ENCODE results near the gene BATF.

GRCh38 chr14:75487155-75487671, 35.1 kb upstream of the BATF start:
- TF ChIP-seq, protein P1, sequence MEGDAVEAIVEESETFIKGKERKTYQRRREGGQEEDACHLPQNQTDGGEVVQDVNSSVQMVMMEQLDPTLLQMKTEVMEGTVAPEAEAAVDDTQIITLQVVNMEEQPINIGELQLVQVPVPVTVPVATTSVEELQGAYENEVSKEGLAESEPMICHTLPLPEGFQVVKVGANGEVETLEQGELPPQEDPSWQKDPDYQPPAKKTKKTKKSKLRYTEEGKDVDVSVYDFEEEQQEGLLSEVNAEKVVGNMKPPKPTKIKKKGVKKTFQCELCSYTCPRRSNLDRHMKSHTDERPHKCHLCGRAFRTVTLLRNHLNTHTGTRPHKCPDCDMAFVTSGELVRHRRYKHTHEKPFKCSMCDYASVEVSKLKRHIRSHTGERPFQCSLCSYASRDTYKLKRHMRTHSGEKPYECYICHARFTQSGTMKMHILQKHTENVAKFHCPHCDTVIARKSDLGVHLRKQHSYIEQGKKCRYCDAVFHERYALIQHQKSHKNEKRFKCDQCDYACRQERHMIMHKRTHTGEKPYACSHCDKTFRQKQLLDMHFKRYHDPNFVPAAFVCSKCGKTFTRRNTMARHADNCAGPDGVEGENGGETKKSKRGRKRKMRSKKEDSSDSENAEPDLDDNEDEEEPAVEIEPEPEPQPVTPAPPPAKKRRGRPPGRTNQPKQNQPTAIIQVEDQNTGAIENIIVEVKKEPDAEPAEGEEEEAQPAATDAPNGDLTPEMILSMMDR (IDR thresholded peaks at IDR 0.05): no peak
- TF ChIP-seq EP300 (IDR thresholded peaks at IDR 0.05; ENCODE audit: low read depth) (no peak), POLR2A (IDR thresholded peaks at IDR 0.05) (no peak), POLR2AphosphoS5 (IDR thresholded peaks at IDR 0.05) (no peak)

Measured in transverse colon (tissue), 4 donors.